CD4-positive, alpha-beta T cell treated with Interleukin-2 at 100 ng/mL for 4 hours (primary cell): ENCODE data around the gene MAPK12.

Experiments used
- DNase-seq: peaks from one replicate; pipeline ENCODE4 v3.0.0-alpha.2; 2020; ENCODE audit warnings: low spot score

The MAPK12 gene

DNA sequence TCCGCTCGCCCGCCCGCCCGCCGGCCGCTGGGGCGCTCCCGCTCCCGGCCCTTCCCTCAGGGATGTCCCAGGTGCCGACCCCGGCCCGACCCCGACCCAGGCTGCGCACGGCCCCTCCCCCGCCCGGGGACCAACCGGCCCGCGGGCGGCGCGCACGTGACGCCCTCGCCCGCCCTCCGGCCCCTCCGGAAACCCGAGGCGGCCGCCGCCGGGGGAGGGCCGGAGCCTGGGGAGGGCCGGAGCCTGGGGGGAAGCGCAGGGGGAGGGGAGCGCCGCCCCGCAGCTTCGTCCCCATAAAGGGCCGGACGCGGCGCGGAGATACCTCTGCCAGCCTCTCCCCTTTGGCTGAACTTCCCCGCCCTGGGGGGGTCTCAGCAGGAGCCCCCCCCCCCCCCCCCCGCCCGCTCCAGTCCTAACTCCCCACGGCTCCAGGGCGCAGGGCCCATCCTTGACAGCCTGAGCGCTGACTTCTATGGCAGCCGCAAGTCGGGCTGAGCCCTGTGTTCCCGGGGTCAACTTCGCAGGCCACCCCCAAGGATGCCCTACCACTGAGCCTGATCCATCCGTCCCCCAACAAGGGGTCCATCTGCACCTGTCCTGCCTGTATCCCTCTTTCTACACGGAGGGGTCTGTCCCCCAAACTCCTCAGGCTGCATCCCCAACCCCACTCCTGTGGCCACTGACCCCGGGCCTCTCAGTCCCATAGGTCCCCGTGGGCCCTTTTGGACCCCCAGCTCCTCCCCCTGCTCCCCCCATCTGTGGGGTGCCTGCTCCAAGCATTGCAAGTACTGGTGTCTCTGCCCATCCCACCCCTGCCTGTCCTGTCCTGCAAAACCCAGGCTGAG is at the start of gene MAPK12:
Gene MAPK12, minus strand, starts transcription at position 69 of the 845 bp plus-strand sequence. CDS start 174 bp downstream, outside the sequence.
- no peak for DNase-seq

DNA sequence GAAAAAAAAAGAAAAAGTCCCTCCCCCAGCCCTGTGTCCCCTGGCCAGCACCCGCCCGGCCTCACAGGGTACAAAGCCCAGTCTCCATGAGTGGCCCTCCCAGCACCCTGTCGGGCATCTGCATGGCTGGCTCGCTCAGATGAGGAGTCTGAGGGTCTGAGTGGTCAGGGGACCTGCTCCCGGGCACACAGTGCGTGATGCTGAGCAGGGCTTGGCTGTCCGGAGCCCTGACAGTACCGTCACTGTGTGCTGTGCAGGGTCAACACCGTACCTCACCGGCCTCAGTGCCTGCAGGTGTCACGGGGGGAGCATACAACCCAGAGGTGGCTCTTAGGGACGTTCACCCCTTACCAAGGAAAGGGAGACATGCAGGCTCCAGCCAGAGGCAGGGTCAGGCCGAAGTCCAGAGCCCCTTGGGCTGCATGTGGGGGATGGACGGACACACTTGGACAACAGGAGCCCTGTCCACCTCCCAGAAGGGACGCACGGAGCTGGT is 49.5 kb upstream of the MAPK12 start:
- no peak for DNase-seq

DNA sequence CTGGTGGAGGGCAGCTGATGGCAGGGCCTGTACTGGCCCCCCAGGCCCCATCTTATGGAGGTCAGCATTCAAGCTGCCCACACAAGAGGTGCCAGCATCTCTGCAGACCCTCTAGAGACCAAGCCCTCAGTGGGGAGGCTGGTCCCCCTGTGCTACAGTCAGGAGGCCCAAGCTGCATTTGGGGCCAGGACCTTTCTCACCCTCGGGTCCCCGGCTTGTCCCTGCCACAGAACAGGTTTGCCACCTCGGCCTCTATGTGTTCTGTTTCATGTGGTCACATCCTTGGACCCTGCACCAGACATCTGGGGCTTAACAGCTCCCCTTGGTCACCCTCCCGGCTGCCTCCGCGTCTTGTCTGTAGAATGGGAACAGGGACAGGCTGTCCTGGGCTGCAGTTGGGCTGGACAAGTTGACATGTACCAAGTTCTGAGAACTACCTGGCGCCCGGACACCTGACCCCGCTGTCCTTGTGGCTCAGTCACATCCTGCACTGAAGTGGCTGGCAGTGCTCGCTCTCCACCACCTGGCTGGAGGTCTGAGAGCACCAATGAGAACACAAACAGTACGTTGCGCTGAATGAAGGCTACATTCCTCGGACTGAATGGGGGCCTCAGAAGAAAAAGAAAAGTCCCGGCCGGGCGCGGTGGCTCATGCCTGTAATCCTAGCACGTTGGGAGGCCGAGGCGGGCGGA is 48.7 kb upstream of the MAPK12 start:
- no peak for DNase-seq

DNA sequence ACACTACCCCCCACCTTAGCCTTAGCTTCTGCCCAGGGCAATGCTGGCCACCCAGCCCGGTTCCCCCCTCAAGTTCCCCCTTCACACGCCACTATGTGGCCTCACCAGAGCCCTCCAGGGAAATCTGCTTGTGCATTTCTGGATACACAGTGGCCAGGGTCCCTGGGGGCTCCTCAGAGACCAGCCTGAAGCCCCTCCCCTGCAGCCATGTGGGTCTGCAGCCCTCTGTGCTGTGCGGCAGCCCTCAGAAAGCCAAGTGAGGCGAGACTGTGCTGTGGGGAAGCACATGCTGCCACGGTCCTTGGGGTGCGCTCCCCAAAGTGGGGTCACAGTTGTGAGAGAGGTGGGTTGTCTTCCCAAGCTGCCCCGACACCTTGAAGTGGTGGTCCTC is 48.1 kb upstream of the MAPK12 start:
- no peak for DNase-seq

DNA sequence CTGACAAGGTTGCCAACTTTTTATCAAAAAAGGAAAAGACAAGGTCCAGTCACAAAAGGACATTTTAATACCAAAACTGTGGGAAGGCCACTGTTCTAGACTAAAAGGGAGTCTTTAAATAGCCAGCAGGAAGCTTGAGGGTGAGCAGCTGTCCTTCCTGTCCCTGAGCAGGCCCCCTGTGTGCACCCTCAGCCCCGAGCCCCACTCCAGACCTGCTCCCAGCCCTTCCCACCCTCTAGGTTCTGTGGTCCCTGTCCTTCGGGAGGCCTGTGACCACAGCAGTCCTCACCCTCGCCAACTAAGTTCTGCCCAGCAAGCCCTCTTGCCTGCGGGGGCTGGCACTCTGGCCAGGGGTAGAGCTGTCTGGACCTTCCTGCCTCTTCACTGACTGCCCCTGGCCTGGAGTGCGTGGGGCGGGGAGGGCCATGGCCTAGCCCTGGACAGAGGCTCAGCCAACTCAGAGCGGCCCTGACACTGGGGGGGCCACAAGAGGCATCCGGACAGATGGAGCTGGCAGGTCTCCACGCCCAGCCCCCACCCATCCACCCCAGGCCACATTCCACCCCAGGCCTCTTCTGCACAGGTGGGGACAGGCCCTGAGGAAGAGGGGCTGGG is 47.6 kb upstream of the MAPK12 start:
- DNase-seq, result no peak

DNA sequence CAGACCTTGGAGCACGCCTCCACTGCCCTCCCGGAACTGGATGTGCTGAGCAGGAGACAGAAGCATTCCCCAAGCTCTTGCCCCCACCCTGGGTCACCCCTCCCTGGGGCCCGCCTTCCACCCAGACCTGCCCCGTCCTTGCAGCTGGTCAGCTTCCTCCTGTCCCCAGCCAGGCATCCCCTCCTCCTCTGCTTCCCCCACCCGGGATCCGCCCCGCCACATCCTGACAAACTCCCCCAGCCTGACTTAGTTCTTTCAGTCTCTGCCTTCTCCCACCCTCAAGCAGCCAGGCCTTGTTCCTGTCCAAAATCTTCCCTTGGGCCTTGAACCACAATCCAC is 47.1 kb upstream of the MAPK12 start:
- DNase-seq, result no peak

DNA sequence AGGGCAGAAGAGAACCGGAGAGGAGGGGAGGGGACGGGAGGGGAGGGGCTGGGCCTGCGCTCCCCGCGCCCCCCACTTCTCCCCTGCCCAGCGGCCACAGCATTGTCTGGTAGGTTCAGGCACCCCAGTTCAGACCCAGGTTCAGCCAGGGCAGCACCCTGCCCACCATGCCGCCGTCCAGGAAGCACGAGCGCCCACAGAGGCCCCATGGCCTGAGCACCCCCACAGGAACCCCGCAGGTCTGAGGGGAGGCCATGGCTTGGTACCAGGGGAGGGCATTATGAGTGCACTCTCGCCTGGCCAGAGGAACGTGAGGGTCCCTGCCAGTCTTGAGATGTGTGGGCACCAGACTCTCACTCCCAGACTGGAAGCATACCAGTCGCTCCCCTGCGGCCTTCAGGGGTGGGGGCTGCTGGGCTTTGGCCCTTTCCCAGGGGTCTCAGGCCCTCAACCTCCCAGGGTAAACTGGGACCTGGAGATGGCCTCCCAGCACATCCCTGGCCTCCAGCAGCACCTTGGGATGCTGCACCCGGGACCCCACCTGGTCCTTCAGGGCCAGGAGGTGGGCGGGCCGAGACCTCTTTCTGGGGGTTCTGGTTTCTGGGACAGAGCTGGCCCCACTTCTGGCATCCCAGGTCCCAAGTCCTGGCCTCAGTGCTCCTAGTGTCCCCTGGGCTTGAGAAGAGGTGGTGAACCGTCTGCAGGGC is 46.6 kb upstream of the MAPK12 start:
- DNase-seq, result no peak

DNA sequence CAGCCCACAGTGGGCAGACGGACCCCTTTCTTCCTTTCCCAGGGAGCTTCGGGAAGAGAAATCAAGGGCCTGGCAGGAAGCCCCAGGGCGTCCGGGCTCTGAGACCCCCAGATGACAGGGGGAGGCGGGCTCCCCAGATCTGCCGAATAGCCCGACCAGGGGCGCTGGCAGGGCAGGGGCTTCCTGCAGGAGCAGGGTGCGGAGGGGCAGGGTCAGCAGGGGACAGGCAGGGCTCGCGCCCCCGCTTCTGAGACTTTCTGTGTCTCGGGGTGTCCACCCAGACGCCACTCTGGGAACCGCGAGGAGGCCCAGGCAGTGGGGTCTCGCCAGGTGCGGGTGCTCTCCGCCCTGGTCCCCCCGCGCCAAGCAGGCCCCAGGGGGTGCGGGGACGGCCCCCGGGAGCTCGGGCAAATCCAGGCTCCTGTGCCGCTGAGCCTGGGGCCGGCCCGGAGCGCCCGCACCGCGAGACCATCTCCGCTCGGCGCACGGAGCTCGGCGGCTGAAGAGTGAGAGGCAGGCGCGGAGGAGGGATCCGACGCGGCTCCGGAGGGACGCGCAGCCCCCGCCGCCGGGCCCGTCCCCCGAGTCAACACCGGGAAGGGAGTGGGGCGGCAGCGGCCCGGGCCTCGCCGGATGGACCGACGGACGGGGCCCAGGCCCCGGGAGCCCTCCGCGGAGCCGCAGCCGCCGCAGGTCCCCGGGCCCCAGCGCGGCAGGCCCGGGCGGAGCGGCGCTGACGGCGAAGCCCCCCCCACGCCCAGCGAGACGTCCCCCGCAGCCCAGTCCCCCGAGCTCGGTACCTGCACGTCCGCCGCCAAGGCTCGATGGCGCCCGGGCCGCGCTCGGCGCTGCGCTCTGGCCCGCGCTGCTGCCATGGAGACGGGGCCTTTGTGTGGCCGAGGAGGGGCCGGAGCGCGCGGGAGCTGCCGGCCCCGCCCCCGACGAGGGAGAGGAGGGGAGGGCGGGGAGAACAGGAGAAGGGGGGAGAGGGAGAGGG is 45.6 kb upstream of the MAPK12 start, which contains the start of gene PLXNB2:
Gene PLXNB2, minus strand, starts transcription at position 894 of the 997 bp plus-strand sequence. CDS start 17,062 bp downstream, outside the sequence.
- DNase-seq, result no peak

DNA sequence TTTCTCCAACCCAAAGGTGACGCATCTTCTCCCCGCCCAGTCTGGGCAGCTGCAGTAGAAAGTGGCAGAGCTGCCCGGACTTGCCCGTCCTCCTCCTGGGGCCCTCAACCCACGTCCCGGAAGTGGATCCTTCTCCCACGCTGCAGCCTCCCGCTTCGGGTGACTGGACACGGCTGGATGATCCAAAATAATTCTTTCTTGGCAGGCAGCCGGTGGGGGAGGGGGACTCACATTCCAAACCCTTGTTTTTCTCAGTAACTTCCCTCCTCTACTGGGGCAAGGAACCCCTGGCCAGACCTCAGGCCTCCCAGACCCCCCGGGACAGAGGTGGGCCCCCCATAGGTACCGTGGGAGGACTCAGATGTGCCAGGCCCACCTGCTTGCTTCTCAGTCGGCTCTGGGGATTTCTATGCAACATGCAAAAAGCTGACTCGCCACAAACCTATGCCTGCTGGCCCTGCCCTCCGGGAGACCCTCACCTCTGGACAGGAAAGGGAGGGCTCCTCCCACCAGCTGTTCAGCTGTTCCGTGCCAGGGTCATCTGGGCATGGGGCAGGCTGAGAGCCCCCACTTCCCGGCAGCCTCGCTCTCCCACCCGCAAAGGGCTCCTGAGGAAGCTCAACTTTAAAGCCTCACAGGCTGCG is 44.6 kb upstream of the MAPK12 start:
- peak; percentile 18 for DNase-seq

DNA sequence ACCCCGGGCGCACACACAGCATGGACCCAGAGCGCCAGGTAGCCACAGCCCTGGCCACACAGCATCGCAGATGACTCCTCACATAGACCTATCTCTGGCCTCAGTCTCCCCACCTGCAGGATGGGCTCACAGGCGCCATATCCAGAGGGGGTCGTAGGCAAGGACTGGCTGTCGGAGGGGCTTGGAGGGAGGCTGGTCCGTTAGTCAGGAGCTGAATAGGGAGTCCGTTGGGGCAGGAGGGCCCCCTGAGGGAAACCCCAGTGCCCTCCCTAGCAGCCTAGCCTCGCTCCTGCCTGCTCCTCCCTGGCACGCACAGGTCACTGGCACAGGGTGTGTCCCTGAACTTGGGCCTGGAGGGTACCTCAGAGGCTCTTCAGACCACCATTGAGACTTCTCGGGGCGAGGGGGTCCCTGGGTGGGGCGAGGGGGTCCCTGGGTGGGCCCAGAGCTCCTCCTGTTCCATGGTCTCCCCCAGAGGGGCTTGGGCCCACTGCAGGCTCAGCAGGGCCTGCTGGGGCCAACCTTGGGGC is 44.0 kb upstream of the MAPK12 start:
- no peak for DNase-seq

DNA sequence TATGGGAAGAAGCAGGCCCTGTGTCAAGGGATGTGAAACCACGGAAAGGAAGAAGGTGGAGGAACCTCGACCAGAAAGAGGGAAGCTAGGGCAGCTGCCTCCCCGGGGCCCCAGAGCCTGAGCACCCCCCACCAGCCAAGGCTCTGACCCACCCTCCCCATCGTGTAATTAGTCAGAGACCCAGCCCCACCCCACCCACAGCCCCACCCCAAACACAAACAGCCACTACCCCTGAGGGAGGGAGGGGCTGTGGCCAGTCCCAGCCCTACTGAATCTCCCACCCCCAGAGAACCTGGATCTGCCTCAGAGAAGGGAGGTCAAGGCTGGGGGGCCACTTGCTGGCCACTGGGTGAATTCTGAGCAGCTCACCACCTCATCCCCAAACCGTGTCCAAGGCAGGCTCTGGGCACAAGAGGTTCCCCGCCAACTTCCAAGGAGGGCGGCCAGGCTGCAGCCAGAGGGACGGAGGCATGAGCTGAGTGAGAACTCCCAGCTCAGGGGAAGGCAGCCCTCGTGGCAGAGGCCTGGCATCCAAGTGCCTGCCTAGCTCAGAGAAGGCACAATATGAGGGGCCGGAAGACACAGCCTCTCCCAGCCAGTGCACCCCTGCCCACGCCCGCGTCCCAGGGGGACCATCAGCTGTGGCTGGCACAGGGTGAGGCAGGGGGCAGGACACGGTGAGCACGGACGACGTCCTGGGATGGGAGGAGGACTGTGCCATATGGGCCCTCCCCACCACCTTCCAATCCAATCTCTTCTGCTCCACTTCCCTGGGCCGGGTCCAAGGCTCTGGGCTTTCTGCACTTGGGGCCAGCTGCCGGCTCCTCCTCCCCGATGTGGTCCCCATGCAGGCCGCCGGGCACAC is 43.3 kb upstream of the MAPK12 start:
- no peak for DNase-seq

DNA sequence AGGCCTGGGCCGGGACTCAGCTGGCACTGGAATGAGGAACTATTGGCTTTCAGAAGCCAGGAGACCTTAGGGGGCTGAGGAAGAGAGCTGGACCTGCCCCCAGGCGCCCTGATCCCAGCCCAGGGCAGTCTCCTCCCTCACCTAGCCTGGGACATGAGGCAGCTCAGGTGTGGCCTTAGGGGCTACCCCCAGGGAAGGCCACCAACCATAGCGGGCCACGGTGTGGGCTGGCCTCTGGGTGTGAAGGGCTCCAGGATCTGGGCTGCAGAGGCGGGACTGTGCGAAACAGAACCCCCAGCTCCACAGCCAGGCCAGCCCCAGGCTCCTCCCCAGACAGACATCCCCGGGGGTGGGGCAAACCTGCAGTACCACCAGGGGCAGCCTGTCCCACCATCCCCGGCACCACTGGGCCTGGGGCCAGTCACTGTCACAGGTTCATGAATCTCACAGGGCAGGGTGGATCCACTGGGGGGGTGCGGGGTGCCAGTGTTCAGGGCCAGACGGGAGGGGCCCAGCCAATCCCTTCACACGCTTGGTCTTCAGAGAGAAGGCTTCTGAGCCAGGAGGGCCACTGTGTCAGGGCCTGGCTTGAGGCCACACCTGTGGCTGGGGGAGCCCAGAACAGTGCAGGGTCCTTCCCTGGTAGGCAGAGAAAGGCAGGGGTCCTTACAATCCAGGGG is 42.5 kb upstream of the MAPK12 start:
- peak; percentile 34 for DNase-seq

DNA sequence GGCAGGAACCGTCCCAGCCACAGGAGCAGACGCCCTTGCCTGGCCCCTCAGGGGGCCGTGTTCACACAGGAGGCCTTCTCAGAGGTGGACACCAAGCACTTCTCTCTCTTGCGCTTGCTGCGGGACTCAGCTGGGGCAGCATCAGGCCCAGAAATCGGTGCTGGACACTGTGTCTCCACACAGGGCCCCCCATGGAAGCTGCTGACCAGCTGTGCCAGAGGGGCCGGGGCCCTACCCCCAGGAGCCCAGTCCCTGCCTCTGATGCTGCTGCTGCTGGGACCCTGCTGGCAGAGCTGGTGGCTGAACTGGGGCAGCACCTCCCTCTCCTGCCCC is 42.0 kb upstream of the MAPK12 start:
- no peak for DNase-seq

DNA sequence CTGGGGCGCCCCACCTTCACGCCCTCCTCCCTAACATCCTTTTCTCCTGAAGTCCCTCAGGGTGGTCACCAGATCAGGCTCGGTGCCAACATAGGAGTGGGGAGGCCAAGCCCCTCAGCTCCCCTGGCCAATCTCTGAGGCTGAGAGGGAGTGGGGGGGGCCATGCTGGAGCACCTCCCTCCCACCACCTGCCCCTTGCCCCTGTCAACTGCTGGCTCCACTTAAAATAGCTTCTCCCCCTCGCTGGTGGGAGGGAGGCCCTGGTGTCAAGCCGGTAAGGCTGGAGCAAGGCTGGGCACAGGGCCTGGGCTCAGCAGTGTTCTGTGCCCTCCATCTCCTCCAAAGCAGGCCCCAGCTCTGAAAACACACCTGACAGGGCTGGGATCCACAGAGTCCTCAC is 41.1 kb upstream of the MAPK12 start:
- DNase-seq, result no peak

DNA sequence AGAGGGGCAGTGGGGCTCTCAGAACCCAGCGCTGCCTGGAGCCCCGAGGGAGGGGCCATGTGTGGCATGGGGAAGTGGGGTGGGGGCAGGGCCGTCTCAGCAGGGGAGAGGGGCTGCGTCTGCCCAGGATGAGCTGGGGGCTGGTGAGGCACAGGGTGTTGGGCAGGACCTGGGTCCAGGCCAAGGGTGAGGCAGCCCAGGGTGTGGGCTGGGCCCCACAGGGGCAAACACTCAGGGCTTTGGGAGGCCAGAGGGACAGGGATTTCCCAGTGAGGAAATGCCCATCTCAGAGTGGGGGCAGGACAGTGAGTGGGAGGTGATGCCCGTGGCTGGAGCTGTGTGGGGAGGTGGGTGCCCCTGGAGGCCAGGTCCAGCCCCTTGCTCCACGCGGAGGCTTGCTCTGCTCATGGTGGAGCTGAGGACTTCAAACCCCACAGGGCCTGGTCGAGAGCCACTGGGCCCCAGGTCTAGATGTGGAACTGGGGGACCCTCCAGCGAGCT is 40.6 kb upstream of the MAPK12 start:
- no peak for DNase-seq

DNA sequence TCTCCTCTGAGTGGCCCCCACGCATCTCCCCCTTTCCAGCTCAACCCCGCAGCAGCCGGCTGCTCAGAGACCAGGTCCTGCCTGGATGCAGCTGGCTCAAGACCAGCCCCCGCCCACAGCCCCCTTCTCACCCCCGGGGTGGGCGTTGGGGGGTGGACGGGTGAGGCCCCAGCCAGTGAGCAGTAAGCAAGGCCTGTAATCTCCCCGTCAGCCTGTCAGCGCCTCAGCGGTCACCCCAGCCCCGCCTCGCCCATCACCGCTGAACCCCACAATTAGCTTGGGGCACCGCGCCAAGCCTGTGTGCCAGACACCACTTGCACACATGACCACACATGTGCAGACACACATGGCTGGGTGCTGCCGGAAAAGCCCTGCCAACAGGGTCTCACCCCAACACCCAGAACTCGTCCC is 40.1 kb upstream of the MAPK12 start:
- DNase-seq, result no peak

DNA sequence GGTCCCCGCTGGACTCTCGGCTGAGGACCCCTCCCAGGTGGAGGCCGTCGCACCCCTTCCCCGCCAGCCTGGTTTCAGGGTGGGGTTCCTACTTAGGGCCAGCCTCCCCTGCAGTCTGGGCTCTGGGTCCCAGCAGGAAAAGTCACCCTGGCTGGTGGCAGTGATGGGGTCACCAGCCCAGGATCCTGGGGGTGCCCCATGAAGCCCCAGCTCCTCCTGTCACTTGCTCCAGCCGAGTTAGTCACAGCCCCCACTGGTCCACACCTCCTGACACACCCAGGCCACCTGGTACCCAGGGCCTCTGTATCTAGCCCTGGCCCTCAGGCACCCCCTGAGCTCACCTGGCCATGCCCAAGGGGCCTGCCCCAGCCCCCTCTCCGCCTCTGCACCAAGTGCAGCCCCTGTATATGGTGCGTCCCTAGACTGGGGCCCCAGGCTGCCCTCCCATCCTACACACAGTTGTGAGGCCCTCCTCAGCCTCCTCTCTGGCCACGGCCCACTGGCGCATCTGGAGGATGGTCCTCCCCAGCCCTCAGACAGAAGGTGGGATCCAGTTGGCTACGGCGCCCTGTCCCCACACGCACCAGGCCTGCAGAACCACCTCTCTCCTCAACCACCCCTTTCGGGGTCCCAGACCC is 39.3 kb upstream of the MAPK12 start:
- DNase-seq, result no peak
